ENCODE data around the gene PDE4B.
"Not testable (repeated sequence)": the region's sequence is repeated elsewhere in the genome, so short reads cannot be mapped to it uniquely, and the experiment has no call there.

The PDE4B gene

DNA sequence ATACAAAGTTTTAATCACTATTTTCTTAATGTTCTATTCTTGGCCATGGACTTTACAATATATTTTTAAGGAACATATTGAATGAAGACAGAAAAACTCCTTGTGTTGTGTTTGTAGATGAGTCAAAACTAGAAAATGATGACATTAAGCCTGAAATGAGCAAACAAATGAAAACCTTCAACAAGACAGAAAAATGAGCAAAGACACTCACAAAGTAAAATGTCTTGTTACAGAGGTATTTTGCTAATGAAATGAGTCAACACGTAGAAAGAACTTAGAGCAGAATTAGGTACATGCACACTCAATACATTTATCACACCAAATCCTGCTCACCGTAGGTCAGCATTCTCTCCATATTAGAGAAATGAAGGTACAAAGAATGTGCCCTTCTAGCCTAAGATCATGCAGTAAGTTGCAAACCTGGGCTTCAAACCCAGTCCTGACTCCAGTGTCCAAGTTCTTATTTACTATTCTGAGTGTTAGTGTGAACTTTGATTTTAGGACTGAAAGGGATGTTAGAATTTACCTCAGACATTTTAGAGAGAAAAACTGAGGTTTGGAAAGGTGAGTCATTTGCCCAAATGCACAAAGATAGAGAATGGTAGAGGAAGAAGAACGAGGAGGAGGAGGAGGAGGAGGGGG lies 607.3 kb downstream of the PDE4B start:
- no peak overlapping the region for H3K27ac ChIP-seq
- TF ChIP-seq, protein P1, sequence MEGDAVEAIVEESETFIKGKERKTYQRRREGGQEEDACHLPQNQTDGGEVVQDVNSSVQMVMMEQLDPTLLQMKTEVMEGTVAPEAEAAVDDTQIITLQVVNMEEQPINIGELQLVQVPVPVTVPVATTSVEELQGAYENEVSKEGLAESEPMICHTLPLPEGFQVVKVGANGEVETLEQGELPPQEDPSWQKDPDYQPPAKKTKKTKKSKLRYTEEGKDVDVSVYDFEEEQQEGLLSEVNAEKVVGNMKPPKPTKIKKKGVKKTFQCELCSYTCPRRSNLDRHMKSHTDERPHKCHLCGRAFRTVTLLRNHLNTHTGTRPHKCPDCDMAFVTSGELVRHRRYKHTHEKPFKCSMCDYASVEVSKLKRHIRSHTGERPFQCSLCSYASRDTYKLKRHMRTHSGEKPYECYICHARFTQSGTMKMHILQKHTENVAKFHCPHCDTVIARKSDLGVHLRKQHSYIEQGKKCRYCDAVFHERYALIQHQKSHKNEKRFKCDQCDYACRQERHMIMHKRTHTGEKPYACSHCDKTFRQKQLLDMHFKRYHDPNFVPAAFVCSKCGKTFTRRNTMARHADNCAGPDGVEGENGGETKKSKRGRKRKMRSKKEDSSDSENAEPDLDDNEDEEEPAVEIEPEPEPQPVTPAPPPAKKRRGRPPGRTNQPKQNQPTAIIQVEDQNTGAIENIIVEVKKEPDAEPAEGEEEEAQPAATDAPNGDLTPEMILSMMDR (conservative IDR thresholded peaks at IDR 0.05), result no peak

DNA sequence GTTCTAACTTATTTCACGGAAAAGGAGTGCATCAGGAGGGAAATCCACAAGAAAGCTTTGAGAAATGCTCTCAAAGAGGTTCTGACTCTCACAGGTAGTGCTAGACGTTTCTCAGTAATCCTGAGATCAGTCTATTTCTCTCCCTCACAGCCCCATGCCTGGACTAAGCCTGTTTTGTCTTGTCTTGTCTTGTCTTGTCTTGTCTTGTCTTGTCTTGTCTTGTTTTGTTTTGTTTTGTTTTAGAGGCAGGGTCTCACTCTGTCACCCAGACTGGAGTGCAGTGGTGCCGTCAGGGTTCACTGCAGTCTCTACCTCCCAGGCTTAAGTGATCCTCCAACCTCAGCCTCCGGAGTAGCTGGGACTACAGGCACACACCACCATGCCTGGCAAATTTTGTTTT lies 608.0 kb downstream of the PDE4B start:
- TF ChIP-seq, protein P1 (conservative IDR thresholded peaks at IDR 0.05), result no peak
- H3K27ac ChIP-seq, result no peak overlapping the region

- no peak overlapping the region for H3K27ac ChIP-seq
- TF ChIP-seq, protein P1 (conservative IDR thresholded peaks at IDR 0.05), result no peak
Observed at GRCh38 chr1:66401244-66401643, 608.5 kb downstream of the PDE4B start.

GRCh38 chr1:66402194-66402593 lies 609.5 kb downstream of the PDE4B start:
- TF ChIP-seq, protein P1 (conservative IDR thresholded peaks at IDR 0.05), result no peak
- no peak overlapping the region for H3K27ac ChIP-seq

DNA sequence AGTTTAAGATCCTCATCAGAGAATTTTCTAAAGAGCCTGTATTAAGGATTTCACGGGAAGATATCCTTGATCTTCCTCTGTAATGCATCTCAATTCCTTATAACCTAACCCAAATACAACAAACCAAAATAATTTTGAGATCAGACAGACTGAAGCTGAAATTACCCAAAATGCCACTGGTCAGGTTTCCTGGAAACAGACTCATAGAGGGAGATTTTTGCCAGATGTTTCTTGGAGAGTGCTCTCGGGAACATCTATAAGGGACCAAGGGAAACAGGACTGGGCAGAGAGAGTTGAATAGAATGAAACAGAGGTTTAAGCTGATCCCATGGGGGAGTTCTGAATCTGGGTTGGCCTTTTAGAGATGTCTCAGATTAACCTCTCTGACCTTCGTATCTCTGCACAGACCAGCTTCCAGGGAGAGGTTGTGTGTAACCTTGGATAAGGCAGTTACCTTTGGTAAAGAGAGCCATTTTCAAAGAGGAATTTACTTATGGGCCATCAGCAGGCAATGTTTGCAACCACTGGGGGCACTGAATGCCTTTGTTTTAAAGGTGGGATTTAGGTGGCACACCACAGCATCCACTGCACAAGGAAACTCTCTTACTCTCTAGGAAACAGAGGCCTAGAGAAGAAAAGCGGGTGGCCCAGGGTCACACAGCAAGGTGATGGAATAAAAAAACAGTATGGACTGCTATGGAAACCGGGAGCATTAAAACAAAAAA lies 610.5 kb downstream of the PDE4B start:
- TF ChIP-seq, protein P1 (conservative IDR thresholded peaks at IDR 0.05), result no peak
- H3K27ac ChIP-seq, result no peak overlapping the region

GRCh38 chr1:66405061-66405460 lies 612.4 kb downstream of the PDE4B start:
- TF ChIP-seq, protein P1 (conservative IDR thresholded peaks at IDR 0.05), result no peak

DNA sequence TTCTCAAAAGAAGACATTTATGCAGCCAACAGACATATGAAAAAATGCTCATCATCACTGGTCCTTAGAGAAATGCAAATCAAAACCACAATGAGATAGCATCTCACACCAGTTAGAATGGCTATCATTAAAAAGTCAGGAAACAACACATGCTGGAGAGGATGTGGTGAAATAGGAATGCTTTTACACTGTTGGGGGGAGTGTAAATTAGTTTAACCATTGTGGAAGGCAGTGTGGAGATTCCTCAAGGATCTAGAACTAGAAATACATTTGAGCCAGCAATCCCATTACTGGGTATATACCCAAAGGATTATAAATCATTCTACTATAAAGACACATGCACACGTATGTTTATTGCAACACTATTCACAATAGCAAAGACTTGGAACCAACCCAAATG lies 618.8 kb downstream of the PDE4B start:
- not testable (repeated sequence) for H3K27ac ChIP-seq

More at GRCh38 chr1:66405061-66405460, 612.4 kb downstream of the PDE4B start:
- H3K27ac ChIP-seq, result no peak overlapping the region

DNA sequence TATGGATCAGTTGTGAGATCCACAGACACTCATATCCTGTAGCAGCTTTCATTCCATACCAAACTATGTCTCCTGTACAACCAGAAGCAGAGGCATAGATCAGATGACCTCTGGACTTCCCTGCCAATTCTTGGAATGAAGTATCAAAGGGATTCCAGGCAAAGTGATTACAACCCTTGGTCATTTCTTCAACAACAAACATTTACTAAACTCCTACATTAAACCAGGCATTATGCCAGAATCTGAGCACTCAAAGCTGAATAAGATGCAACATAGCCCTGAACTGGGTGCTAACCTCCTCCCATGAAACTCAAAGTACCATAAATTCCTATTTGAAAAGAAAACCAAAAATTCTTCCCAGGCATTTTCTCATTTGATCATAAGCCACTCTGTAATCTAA lies 620.0 kb downstream of the PDE4B start:
- H3K27ac ChIP-seq, result no peak overlapping the region
- TF ChIP-seq, protein P1 (conservative IDR thresholded peaks at IDR 0.05), result no peak

Data from VCaP (cell line).